ENCODE data around the gene YBEY. TPM values are rescaled to one million over a fixed set of nuclear protein-coding genes. Genes with fewer than 3 reads are reported as not detected.

The YBEY gene
- total RNA-seq, 4 donors from 2014 or later, result 4.7 to 17.9 (median 11.7) TPM

GRCh38 chr21:46286648-46287002 lies 483 bp downstream of the YBEY start:
- DNase-seq, result no peak
- Histone ChIP-seq H3K27me3 (no peaks in the 10 kb centered on the region), H3K4me1 (peaks cover 20 to 49% (median 31%) of the 10 kb centered on the region in 3 donors), H3K36me3 (peaks cover 0 to 31% (median 0%) of the 10 kb centered on the region in 3 donors), H3K9me3 (no peaks in the 10 kb centered on the region), H3K27ac (peak overlapping the region; percentile 96 to 99 (median 98)), H3K4me3 (peak overlapping the region; percentile 85 to 98 (median 96))
- 1% methylated on average over 12 to 16 of the region's 16 CpGs for WGBS, 2 donors
- intact Hi-C loops (cut with DNase I), result no loop called here
- no peak for TF ChIP-seq POLR2A (IDR thresholded peaks at IDR 0.05)
- TF ChIP-seq CTCF (IDR thresholded peaks at IDR 0.05), result no peak

- Histone ChIP-seq H3K27ac (peak overlapping the region in 2 of 4 donors; percentile 98), H3K4me3 (no peak overlapping the region)
These were observed 1.4 kb downstream of the YBEY start for GRCh38 chr21:46287541-46287940.

GRCh38 chr21:46289655-46290179 lies 3.6 kb downstream of the YBEY start:
- intact Hi-C loops (cut with DNase I), result no loop called here
- H3K4me3 ChIP-seq, result no peak overlapping the region
- 70 to 73% methylated on average over 4 to 5 of the region's 6 CpGs for WGBS, 2 donors

More at GRCh38 chr21:46287541-46287940, 1.4 kb downstream of the YBEY start:
- Histone ChIP-seq H3K27me3 (no peaks in the 10 kb centered on the region), H3K9me3 (no peaks in the 10 kb centered on the region), H3K36me3 (peaks cover 0 to 29% (median 0%) of the 10 kb centered on the region in 3 donors), H3K4me1 (peaks cover 20 to 40% (median 27%) of the 10 kb centered on the region in 3 donors)
- TF ChIP-seq CTCF (IDR thresholded peaks at IDR 0.05) (no peak), POLR2A (IDR thresholded peaks at IDR 0.05) (no peak)
- intact Hi-C loops (cut with DNase I), result no loop called here
- 83 to 84% methylated on average over 9 to 10 of the region's 10 CpGs for WGBS, 2 donors
- no peak for DNase-seq

GRCh38 chr21:46291561-46291960 lies 5.4 kb downstream of the YBEY start:
- no peak for TF ChIP-seq CTCF (IDR thresholded peaks at IDR 0.05)
- TF ChIP-seq POLR2A (IDR thresholded peaks at IDR 0.05), result no peak
- H3K36me3 ChIP-seq, result peaks cover 0 to 11% (median 0%) of the 10 kb centered on the region in 3 donors
- intact Hi-C loops (cut with DNase I), result no loop called here

More at GRCh38 chr21:46289655-46290179, 3.6 kb downstream of the YBEY start:
- DNase-seq, result no peak
- Histone ChIP-seq H3K27ac (no peak overlapping the region), H3K36me3 (peaks cover 0 to 11% (median 0%) of the 10 kb centered on the region in 3 donors), H3K9me3 (no peaks in the 10 kb centered on the region), H3K4me1 (peaks cover 4 to 19% (median 6%) of the 10 kb centered on the region in 3 donors), H3K27me3 (no peaks in the 10 kb centered on the region)
- no peak for TF ChIP-seq CTCF (IDR thresholded peaks at IDR 0.05)
- TF ChIP-seq POLR2A (IDR thresholded peaks at IDR 0.05), result no peak

GRCh38 chr21:46294647-46295176 lies 8.6 kb downstream of the YBEY start:
- Histone ChIP-seq H3K4me1 (peaks cover 10 to 33% (median 12%) of the 10 kb centered on the region in 3 donors), H3K36me3 (peaks cover 0 to 11% (median 0%) of the 10 kb centered on the region in 3 donors), H3K27me3 (peaks cover 0 to 16% (median 0%) of the 10 kb centered on the region in 4 donors), H3K4me3 (no peak overlapping the region), H3K9me3 (no peaks in the 10 kb centered on the region), H3K27ac (peak overlapping the region in 1 of 4 donors; percentile 72)
- WGBS, 2 donors, result 45 to 60% methylated on average over 2 to 5 of the region's 10 CpGs
- no peak for DNase-seq
- intact Hi-C loops (cut with DNase I), result no loop called here
- TF ChIP-seq POLR2A (IDR thresholded peaks at IDR 0.05), result no peak
- TF ChIP-seq CTCF (IDR thresholded peaks at IDR 0.05), result no peak

More at GRCh38 chr21:46291561-46291960, 5.4 kb downstream of the YBEY start:
- whole genome bisulfite sequencing, 2 donors, result 95 to 100% methylated on average over 2 of the region's 2 CpGs
- Histone ChIP-seq H3K9me3 (no peaks in the 10 kb centered on the region), H3K4me3 (no peak overlapping the region), H3K4me1 (peaks cover 0 to 25% (median 2%) of the 10 kb centered on the region in 3 donors), H3K27ac (no peak overlapping the region), H3K27me3 (peaks cover 0 to 6% (median 0%) of the 10 kb centered on the region in 4 donors)
- no peak for DNase-seq

Data from esophagus squamous epithelium (tissue), 5 donors.